Smooth muscle cell (in vitro differentiated cells): ENCODE data around the gene BLNK. TPM values are rescaled to one million over a fixed set of nuclear protein-coding genes. Genes with fewer than 3 reads are reported as not detected.

Source experiments
- DNase-seq: peaks from one replicate; lab custom pipeline; 2025; ENCODE audit not compliant: unreplicated experiment; lab: John Stamatoyannopoulos, UW
- H2AFZ ChIP-seq: fragments of 200-600 bp; sonication (generic); 2 replicates; pipeline ENCODE4 v1.6.0; 2016; ENCODE audit warnings: antibody characterized with exemption, low read depth, mild to moderate bottlenecking
- H3F3A ChIP-seq: fragments of 200-600 bp; sonication (generic); 2 replicates; pipeline ENCODE4 v1.6.0; 2017; ENCODE audit warnings: antibody characterized with exemption, low read depth
- H3K27ac ChIP-seq: fragments of 200-600 bp; sonication (generic); 2 replicates; pipeline ENCODE4 v1.5.1; 2016; ENCODE audit warnings: low read depth, mild to moderate bottlenecking
- H3K27me3 ChIP-seq: fragments of 200-600 bp; sonication (generic); 2 replicates; pipeline ENCODE4 v1.6.1; 2016; ENCODE audit warnings: low read depth, mild to moderate bottlenecking
- H3K36me3 ChIP-seq: fragments of 200-600 bp; sonication (generic); 2 replicates; pipeline ENCODE4 v1.5.1; 2016; ENCODE audit warnings: low read depth
- H3K4me1 ChIP-seq: fragments of 200-600 bp; sonication (generic); 2 replicates; pipeline ENCODE4 v1.5.1; 2016; ENCODE audit warnings: low read depth
- H3K4me2 ChIP-seq: fragments of 200-600 bp; sonication (generic); 2 replicates; pipeline ENCODE4 v1.6.0; 2016; ENCODE audit warnings: mild to moderate bottlenecking
- H3K4me3 ChIP-seq: fragments of 200-600 bp; sonication (generic); 2 replicates; pipeline ENCODE4 v1.5.1; 2016; ENCODE audit warnings: mild to moderate bottlenecking
- H3K79me2 ChIP-seq: fragments of 200-600 bp; sonication (generic); 2 replicates; pipeline ENCODE4 v1.6.0; 2016; ENCODE audit warnings: low read depth, mild to moderate bottlenecking
- H3K9ac ChIP-seq: fragments of 200-600 bp; sonication (generic); 2 replicates; pipeline ENCODE4 v1.6.0; 2016; ENCODE audit warnings: low read depth
- H3K9me3 ChIP-seq: fragments of 200-600 bp; sonication (generic); replicated peaks from 2 replicates; pipeline ENCODE4 v1.5.1; 2016; ENCODE audit warnings: low read depth
- H4K20me1 ChIP-seq: fragments of 200-600 bp; sonication (generic); 2 replicates; pipeline ENCODE4 v1.6.0; 2016; ENCODE audit warnings: low read depth
- WGBS: methylation state at CpG from one replicate; pipeline ENCODE4 v1.1.7; 2016; ENCODE audit warnings: low lambda C conversion rate; 5-methylcytosine and 5-hydroxymethylcytosine counted together
- polyA plus RNA-seq: library from polyadenylated mRNA; unstranded; fragments of >200 nt; fragmentation: Nextera tagmentation; extraction: Ambion mirVana; gene quantifications from 2 replicates; pipeline ENCODE4 v1.2.1, GENCODE V29; 2016
- total RNA-seq: library from RNA; depleted of rRNA; stranded (reverse); fragments of >200 nt; gene quantifications from 2 replicates; pipeline ENCODE4 v1.2.3, GENCODE V29; 2014
- TF ChIP-seq, protein P1 (sequence below): fragments of 200-600 bp; sonication (generic); IDR thresholded peaks from 2 replicates; pipeline ENCODE4 v1.5.1; 2017; ENCODE audit warnings: borderline replicate concordance, mild to moderate bottlenecking, antibody characterized with exemption; ENCODE audit not compliant: insufficient read depth, poor library complexity, severe bottlenecking

BLNK gene
- total and polyA plus RNA-seq, 2 experiments from 2014 or later, result 1.3 to 6.1 TPM

DNA sequence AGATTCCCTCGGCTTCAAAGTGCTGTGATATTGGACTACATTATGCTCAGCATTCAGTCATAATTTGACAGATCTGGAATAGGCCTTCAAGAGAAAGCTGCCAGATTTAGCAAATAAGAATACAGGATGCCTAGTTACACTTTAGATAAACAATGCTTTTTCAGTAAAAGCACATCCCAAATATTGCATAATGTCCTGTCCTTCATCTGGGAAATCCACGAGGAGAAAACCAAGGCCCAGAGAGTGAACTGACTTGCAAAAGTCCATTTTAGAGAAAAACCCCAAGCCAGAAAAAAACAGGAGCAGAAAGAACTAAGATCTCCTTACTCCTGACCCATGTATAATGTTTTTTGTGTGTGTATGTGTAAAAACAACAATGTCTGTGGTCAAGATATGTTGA, 12.0 kb upstream of the BLNK start:
- no peaks in the 10 kb centered on the region for H3K4me1 ChIP-seq
- no peak overlapping the region for H2AFZ ChIP-seq
- TF ChIP-seq, protein P1, sequence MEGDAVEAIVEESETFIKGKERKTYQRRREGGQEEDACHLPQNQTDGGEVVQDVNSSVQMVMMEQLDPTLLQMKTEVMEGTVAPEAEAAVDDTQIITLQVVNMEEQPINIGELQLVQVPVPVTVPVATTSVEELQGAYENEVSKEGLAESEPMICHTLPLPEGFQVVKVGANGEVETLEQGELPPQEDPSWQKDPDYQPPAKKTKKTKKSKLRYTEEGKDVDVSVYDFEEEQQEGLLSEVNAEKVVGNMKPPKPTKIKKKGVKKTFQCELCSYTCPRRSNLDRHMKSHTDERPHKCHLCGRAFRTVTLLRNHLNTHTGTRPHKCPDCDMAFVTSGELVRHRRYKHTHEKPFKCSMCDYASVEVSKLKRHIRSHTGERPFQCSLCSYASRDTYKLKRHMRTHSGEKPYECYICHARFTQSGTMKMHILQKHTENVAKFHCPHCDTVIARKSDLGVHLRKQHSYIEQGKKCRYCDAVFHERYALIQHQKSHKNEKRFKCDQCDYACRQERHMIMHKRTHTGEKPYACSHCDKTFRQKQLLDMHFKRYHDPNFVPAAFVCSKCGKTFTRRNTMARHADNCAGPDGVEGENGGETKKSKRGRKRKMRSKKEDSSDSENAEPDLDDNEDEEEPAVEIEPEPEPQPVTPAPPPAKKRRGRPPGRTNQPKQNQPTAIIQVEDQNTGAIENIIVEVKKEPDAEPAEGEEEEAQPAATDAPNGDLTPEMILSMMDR, result no peak
- no peaks in the 10 kb centered on the region for H3K9me3 ChIP-seq
- H3F3A ChIP-seq, result no peaks in the 10 kb centered on the region
- H3K4me3 ChIP-seq, result no peak overlapping the region
- WGBS, result 71% methylated on average over 2 of the region's 2 CpGs
- H3K79me2 ChIP-seq, result no peaks in the 10 kb centered on the region
- no peak for DNase-seq
- no peaks in the 10 kb centered on the region for H4K20me1 ChIP-seq
- H3K27ac ChIP-seq, result peak overlapping the region; percentile 57
- no peaks in the 10 kb centered on the region for H3K27me3 ChIP-seq
- H3K36me3 ChIP-seq, result no peaks in the 10 kb centered on the region
- no peak overlapping the region for H3K9ac ChIP-seq
- peak overlapping the region; percentile 37 for H3K4me2 ChIP-seq

DNA sequence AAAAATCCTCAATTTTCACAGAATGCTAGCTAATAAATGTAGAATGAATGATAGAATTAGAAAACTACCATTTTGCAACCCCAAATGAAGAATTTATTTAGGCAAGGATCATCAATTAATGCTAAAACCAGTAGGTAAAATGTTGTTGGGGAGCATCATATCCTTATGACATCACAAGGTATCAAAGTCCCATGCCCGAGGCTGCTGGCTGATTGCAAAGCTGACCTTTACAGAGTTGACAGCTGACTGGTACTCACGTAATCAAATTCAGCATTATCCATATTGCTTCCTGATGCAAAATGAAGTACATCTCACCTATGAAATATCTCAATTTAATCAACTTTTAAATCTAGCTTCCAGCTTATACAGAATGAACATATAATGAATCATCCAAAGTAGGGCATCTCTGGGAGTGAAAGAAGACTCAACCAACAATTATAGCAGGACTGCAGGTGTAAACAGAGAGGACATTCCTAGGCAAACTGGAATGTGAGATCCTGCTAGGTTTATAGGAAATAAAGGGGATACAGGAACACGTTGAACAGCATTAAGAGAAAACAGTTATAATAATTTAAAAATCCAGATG, 10.2 kb upstream of the BLNK start:
- Histone ChIP-seq H4K20me1 (no peaks in the 10 kb centered on the region), H3K79me2 (no peaks in the 10 kb centered on the region), H3K4me2 (no peak overlapping the region), H3K4me1 (no peaks in the 10 kb centered on the region), H3K27ac (peak overlapping the region; percentile 54), H3K9ac (no peak overlapping the region), H3K9me3 (no peaks in the 10 kb centered on the region), H3K36me3 (no peaks in the 10 kb centered on the region), H3K27me3 (no peaks in the 10 kb centered on the region), H3K4me3 (no peak overlapping the region), H2AFZ (no peak overlapping the region), H3F3A (no peaks in the 10 kb centered on the region)
- WGBS, result 86% methylated on average over 3 of the region's 3 CpGs
- no peak for DNase-seq
- TF ChIP-seq, protein P1, result no peak

DNA sequence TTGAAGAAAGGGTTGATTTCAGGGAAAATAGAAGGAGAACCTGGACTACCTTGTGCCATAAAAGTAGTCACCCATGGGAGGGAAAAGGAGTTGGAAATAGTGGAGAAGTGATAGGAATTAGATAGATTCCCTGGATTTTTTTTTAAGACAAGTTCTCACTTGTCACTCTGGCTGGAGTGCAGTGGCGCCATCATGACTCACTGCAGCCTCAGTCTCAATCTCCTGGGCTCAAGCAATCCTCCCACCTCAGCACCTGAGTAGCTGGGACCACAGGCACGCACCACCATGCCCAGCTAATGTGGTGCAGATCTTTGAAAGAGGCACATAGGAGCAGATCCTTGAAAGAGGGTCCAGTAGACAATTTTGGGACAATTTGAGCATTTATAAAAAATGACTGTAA, 9.5 kb upstream of the BLNK start:
- H3F3A ChIP-seq, result no peaks in the 10 kb centered on the region
- no peaks in the 10 kb centered on the region for H3K27me3 ChIP-seq
- no peak overlapping the region for H2AFZ ChIP-seq
- 50% methylated on average over 2 of the region's 2 CpGs for WGBS
- peak overlapping the region; percentile 54 for H3K27ac ChIP-seq
- no peak for DNase-seq
- H3K9ac ChIP-seq, result no peak overlapping the region
- no peaks in the 10 kb centered on the region for H4K20me1 ChIP-seq
- no peak overlapping the region for H3K4me3 ChIP-seq
- no peaks in the 10 kb centered on the region for H3K4me1 ChIP-seq
- TF ChIP-seq, protein P1, result no peak
- H3K9me3 ChIP-seq, result no peaks in the 10 kb centered on the region
- H3K4me2 ChIP-seq, result no peak overlapping the region
- H3K79me2 ChIP-seq, result no peaks in the 10 kb centered on the region
- no peaks in the 10 kb centered on the region for H3K36me3 ChIP-seq

DNA sequence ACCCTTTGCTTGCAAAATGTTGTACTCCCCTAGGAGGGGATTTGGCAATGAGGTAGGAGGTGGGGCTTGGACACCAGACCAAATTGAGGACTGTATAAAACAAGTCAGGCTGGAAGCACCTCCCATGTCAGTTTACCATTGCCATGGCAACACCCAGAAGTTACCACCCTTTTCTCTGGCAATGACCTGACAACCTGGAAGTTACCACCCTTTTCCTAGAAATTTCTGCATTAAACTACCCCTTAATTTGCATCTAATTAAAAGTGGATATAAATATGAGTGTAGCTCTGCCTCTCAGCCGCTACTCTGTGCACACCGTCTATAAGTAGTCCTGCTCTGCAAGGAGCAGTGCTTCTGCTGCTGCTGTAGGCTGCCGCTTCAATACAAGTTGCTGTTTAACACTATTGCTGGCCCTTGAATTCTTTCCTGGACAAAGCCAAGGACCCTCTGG, 7.8 kb upstream of the BLNK start:
- H3K27ac ChIP-seq, result no peak overlapping the region

More for the DNA sequence above, 7.8 kb upstream of the BLNK start:
- Histone ChIP-seq H3K36me3 (no peaks in the 10 kb centered on the region), H3K27me3 (no peaks in the 10 kb centered on the region), H3F3A (no peaks in the 10 kb centered on the region), H3K79me2 (no peaks in the 10 kb centered on the region), H3K4me2 (no peak overlapping the region), H3K4me3 (no peak overlapping the region), H2AFZ (no peak overlapping the region), H4K20me1 (no peaks in the 10 kb centered on the region), H3K9me3 (no peaks in the 10 kb centered on the region), H3K9ac (no peak overlapping the region), H3K4me1 (no peaks in the 10 kb centered on the region)
- 94% methylated on average over 3 of the region's 3 CpGs for WGBS
- no peak for DNase-seq
- TF ChIP-seq, protein P1, result no peak
